OCI-M1 (cell line): ENCODE measurements around the gene PTH1R.
"Not testable (repeated sequence)": the region's sequence is repeated elsewhere in the genome, so short reads cannot be mapped to it uniquely, and the experiment has no call there.

Experiments
- DNase-seq: peaks from one replicate; lab custom pipeline; 2025; lab: John Stamatoyannopoulos, UW

Gene PTH1R

GRCh38 chr3:46899151-46900006 lies 21.9 kb downstream of the PTH1R start:
- no peak for DNase-seq

GRCh38 chr3:46900007-46900292 lies 22.4 kb downstream of the PTH1R start:
- DNase-seq = no peak

- no peak for DNase-seq
These were observed 22.8 kb downstream of the PTH1R start for GRCh38 chr3:46900356-46900755.

GRCh38 chr3:46901061-46901460 lies 23.5 kb downstream of the PTH1R start:
- no peak for DNase-seq

GRCh38 chr3:46901591-46902187 lies 24.2 kb downstream of the PTH1R start:
- DNase-seq = no peak

- DNase-seq = no peak
These were observed 24.7 kb downstream of the PTH1R start for GRCh38 chr3:46902188-46902631.

GRCh38 chr3:46903341-46904302 lies 26.1 kb downstream of the PTH1R start:
- DNase-seq = no peak

- DNase-seq = no peak
These were observed 27.0 kb downstream of the PTH1R start for GRCh38 chr3:46904303-46905212.

GRCh38 chr3:46905213-46905560 lies 27.7 kb downstream of the PTH1R start:
- no peak for DNase-seq

- DNase-seq = no peak
These were observed 28.3 kb downstream of the PTH1R start for GRCh38 chr3:46905661-46906451.

- DNase-seq = no peak
These were observed 29.0 kb downstream of the PTH1R start for GRCh38 chr3:46906471-46907058.

GRCh38 chr3:46907271-46907670 lies 29.8 kb downstream of the PTH1R start:
- DNase-seq = no peak

GRCh38 chr3:46907960-46908293 lies 30.4 kb downstream of the PTH1R start:
- no peak for DNase-seq

GRCh38 chr3:46908294-46908985 lies 30.9 kb downstream of the PTH1R start:
- peak; percentile 14 for DNase-seq

- no peak for DNase-seq
These were observed 31.5 kb downstream of the PTH1R start for GRCh38 chr3:46908986-46909534.

GRCh38 chr3:46909535-46910161 lies 32.1 kb downstream of the PTH1R start:
- DNase-seq = peak; percentile 87

- no peak for DNase-seq
These were observed 32.7 kb downstream of the PTH1R start for GRCh38 chr3:46910166-46910760.

GRCh38 chr3:46910914-46911313 lies 33.4 kb downstream of the PTH1R start:
- DNase-seq = not testable (repeated sequence)

- DNase-seq = no peak
These were observed 35.5 kb downstream of the PTH1R start for GRCh38 chr3:46912986-46913385.
